Activated naive CD4-positive, alpha-beta T cell treated with anti-CD3 and anti-CD28 coated beads, Interleukin-2, amount 50 U/mL, for 16 hours (primary cell): ENCODE results near the gene ARPIN.
"Not testable (repeated sequence)": the region's sequence is repeated elsewhere in the genome, so short reads cannot be mapped to it uniquely, and the experiment has no call there.

Experiments used
- DNase-seq: peaks from one replicate; pipeline ENCODE4 v3.0.0-alpha.2; 2020

The ARPIN gene

GRCh38 chr15:89909611-89910010 lies 3.1 kb downstream of the ARPIN start:
- no peak for DNase-seq

GRCh38 chr15:89908226-89908625 lies 4.5 kb downstream of the ARPIN start:
- DNase-seq: no peak

GRCh38 chr15:89907289-89907688 lies 5.5 kb downstream of the ARPIN start:
- DNase-seq: no peak

GRCh38 chr15:89905846-89906378 lies 6.8 kb downstream of the ARPIN start:
- DNase-seq: no peak

- no peak for DNase-seq
Measured at GRCh38 chr15:89904519-89904918, 8.2 kb downstream of the ARPIN start.

GRCh38 chr15:89903858-89904130 lies 9.0 kb downstream of the ARPIN start:
- no peak for DNase-seq

- no peak for DNase-seq
Measured at GRCh38 chr15:89903015-89903857, 9.5 kb downstream of the ARPIN start.

GRCh38 chr15:89900849-89901248 lies 11.9 kb downstream of the ARPIN start:
- no peak for DNase-seq

GRCh38 chr15:89899951-89900567 lies 12.7 kb downstream of the ARPIN start:
- DNase-seq: no peak

- no peak for DNase-seq
Measured at GRCh38 chr15:89899295-89899945, 13.3 kb downstream of the ARPIN start.

- peak; percentile 53 for DNase-seq
Measured at GRCh38 chr15:89898614-89899294, 14.0 kb downstream of the ARPIN start.

- no peak for DNase-seq
Measured at GRCh38 chr15:89898146-89898545, 14.6 kb downstream of the ARPIN start.

GRCh38 chr15:89893696-89894447 lies 18.9 kb downstream of the ARPIN start, which contains the start of gene AP3S2:
AP3S2 (minus strand) TSS chr15:89893994; CDS start chr15:89893949, 45 bp downstream.
- peak; percentile 88 for DNase-seq

GRCh38 chr15:89893027-89893426 lies 19.7 kb downstream of the ARPIN start:
- no peak for DNase-seq

- no peak for DNase-seq
Measured at GRCh38 chr15:89888214-89888804, 24.4 kb downstream of the ARPIN start.

- DNase-seq: no peak
Measured at GRCh38 chr15:89885611-89886010, 27.1 kb downstream of the ARPIN start.

GRCh38 chr15:89885179-89885578 lies 27.6 kb downstream of the ARPIN start:
- not testable (repeated sequence) for DNase-seq

GRCh38 chr15:89883518-89883917 lies 29.2 kb downstream of the ARPIN start:
- DNase-seq: no peak

- DNase-seq: no peak
Measured at GRCh38 chr15:89880727-89881126, 32.0 kb downstream of the ARPIN start.

- no peak for DNase-seq
Measured at GRCh38 chr15:89878323-89878722, 34.4 kb downstream of the ARPIN start.

- DNase-seq: no peak
Measured at GRCh38 chr15:89877083-89877425, 35.7 kb downstream of the ARPIN start.
